HCT116 (cell line): Measurements from ENCODE around the gene GALNT2. TPM values are rescaled to one million over a fixed set of nuclear protein-coding genes. Genes with fewer than 3 reads are reported as not detected.

Experiments used
- ATAC-seq: fragments of 200-7000 bp; cut with Tn5 transposase; 2 replicates; pipeline ENCODE4 v1.9.1; 2020; ENCODE audit warnings: mild to moderate bottlenecking, moderate library complexity
- BruUV-seq: library from RNA; stranded (reverse); fragments of 400-500 nt; replicated peaks from 2 replicates; lab custom pipeline; 2021; lab: Mats Ljungman, UMichigan
- CTCF ChIA-PET: fragments of 300-600 bp; sonication (Branson Sonifier 250); formaldehyde crosslinking; loops from one replicate; lab custom pipeline; 2021; ENCODE audit warnings: antibody characterized with exemption; lab: Charles Lee
- POLR2A ChIA-PET: fragments of 300-600, 350-600 bp; sonication (Branson Sonifier 250); formaldehyde crosslinking; loops from one replicate; lab custom pipeline; 2021; ENCODE audit warnings: antibody characterized with exemption; lab: Charles Lee
- RAD21 ChIA-PET, 2 experiments: fragments of 300-600 bp; sonication (Branson Sonifier 250); formaldehyde crosslinking; loops; one replicate each; lab custom pipeline; 2023; ENCODE audit warnings: low total read pairs in 2 of 2; ENCODE audit not compliant: uncharacterized antibody in 2 of 2, unreplicated experiment in 2 of 2, low non-redundant PET in 1 of 2; lab: Charles Lee
- DNase-seq: peaks from one replicate; pipeline ENCODE4 v3.0.0-alpha.2; 2010; ENCODE audit warnings: low read depth, low spot score
- H2AFZ ChIP-seq: fragments of 200-600 bp; shearing (Covaris generic), sonication (generic); 2 replicates; pipeline ENCODE4 v1.6.1; 2017; ENCODE audit warnings: low read depth, mixed run types, mixed read lengths, antibody characterized with exemption, low read length; ENCODE audit not compliant: poor library complexity, severe bottlenecking
- H3K27ac ChIP-seq: 2 replicates; pipeline ENCODE4 v1.5.1; 2012; ENCODE audit warnings: low read depth, low read length
- H3K27me3 ChIP-seq: fragments of 200-600 bp; sonication (generic); 2 replicates; pipeline ENCODE4 v1.6.1; 2016; ENCODE audit warnings: mixed run types, low read length, mixed read lengths; ENCODE audit not compliant: insufficient read depth
- H3K36me3 ChIP-seq, 2 experiments: fragments of 200-500 bp in 1 of 2; fragments of 200-600 bp in 1 of 2; sonication (Bioruptor generic) in 1 of 2; sonication (generic) in 1 of 2; 2 replicates each; pipeline versions ENCODE4 v1.5.1 to v1.6.1; 2014 to 2016; ENCODE audit warnings: low read length in 2 of 2, inconsistent platforms in 1 of 2, mixed read lengths in 1 of 2, mixed run types in 1 of 2; ENCODE audit not compliant: insufficient read depth in 2 of 2, control insufficient read depth in 1 of 2
- H3K4me1 ChIP-seq, 2 experiments: fragments of 200-600 bp in 1 of 2; sonication (generic) in 1 of 2; 2 replicates each; pipeline versions ENCODE4 v1.5.1 to v1.6.1; 2012 to 2017; ENCODE audit warnings: low read length in 2 of 2, inconsistent platforms in 1 of 2, mild to moderate bottlenecking in 1 of 2, mixed read lengths in 1 of 2, mixed run types in 1 of 2, moderate library complexity in 1 of 2; ENCODE audit not compliant: insufficient read depth in 2 of 2, control insufficient read depth in 1 of 2
- H3K4me2 ChIP-seq: fragments of 200-600 bp; sonication (generic); 2 replicates; pipeline ENCODE4 v1.6.1; 2017; ENCODE audit warnings: mixed run types, low read length, mixed read lengths
- H3K4me3 ChIP-seq, 2 experiments: fragments of 200-600 bp in 1 of 2; sonication (generic) in 1 of 2; replicated peaks in 1 of 2; 2 replicates each; pipeline ENCODE4 v1.5.1; 2011 to 2016; ENCODE audit warnings: low read length in 2 of 2, control low read depth in 1 of 2, low read depth in 1 of 2, mild to moderate bottlenecking in 1 of 2, mixed read lengths in 1 of 2, mixed run types in 1 of 2
- H3K79me2 ChIP-seq: fragments of 200-600 bp; sonication (generic); 2 replicates; pipeline ENCODE4 v1.6.1; 2017; ENCODE audit warnings: mild to moderate bottlenecking, mixed run types, low read length, moderate library complexity, mixed read lengths; ENCODE audit not compliant: insufficient read depth
- H3K9ac ChIP-seq: fragments of 200-600 bp; sonication (generic); 2 replicates; pipeline ENCODE4 v1.6.1; 2016; ENCODE audit warnings: low read length, mixed read lengths
- H3K9me2 ChIP-seq: fragments of 200-600 bp; sonication (generic), shearing (Covaris generic); 2 replicates; pipeline ENCODE4 v1.6.1; 2017; ENCODE audit warnings: mixed run types, mild to moderate bottlenecking, moderate library complexity; ENCODE audit not compliant: insufficient read depth
- H3K9me3 ChIP-seq, 2 experiments: fragments of 200-500 bp in 1 of 2; fragments of 200-600 bp in 1 of 2; sonication (Bioruptor generic) in 1 of 2; sonication (generic) in 1 of 2; 2 replicates each; pipeline ENCODE4 v1.6.1; 2014 to 2017; ENCODE audit warnings: low read length in 2 of 2, mixed read lengths in 2 of 2, inconsistent platforms in 1 of 2, low read depth in 1 of 2, mild to moderate bottlenecking in 1 of 2, mixed run types in 1 of 2, moderate library complexity in 1 of 2; ENCODE audit not compliant: control insufficient read depth in 1 of 2, insufficient read depth in 1 of 2
- H4K20me1 ChIP-seq: fragments of 200-600 bp; sonication (generic), shearing (Covaris generic); 2 replicates; pipeline ENCODE4 v1.6.1; 2017; ENCODE audit warnings: mixed run types, mild to moderate bottlenecking, moderate library complexity; ENCODE audit not compliant: insufficient read depth
- CBX3 ChIP-seq: IDR thresholded peaks from 2 replicates; pipeline ENCODE4 v1.6.1; 2012; ENCODE audit warnings: low read depth
- CEBPB ChIP-seq: IDR thresholded peaks from 2 replicates; pipeline ENCODE4 v1.6.1; 2012; ENCODE audit warnings: low read depth
- CTCF ChIP-seq, 3 experiments: fragments of 200-600 bp in 1 of 3; sonication (generic) in 1 of 3; IDR thresholded peaks in 2 of 3; conservative IDR thresholded peaks in 1 of 3; 2 replicates each; pipeline ENCODE4 v1.5.1; 2012 to 2017; ENCODE audit warnings: low read depth in 2 of 3, low read length in 2 of 3, antibody characterized with exemption in 1 of 3, borderline replicate concordance in 1 of 3, control low read depth in 1 of 3, mild to moderate bottlenecking in 1 of 3, mixed read lengths in 1 of 3, mixed run types in 1 of 3, moderate library complexity in 1 of 3; ENCODE audit not compliant: insufficient read depth in 1 of 3
- EZH2 ChIP-seq: fragments of 200-600 bp; sonication (generic); IDR thresholded peaks from 2 replicates; pipeline ENCODE4 v1.6.1; 2017; ENCODE audit warnings: antibody characterized with exemption, mixed run types
- EZH2phosphoT487 ChIP-seq: fragments of 200-600 bp; IDR thresholded peaks from 2 replicates; pipeline ENCODE4 v1.6.1; 2018; ENCODE audit warnings: antibody characterized with exemption, borderline replicate concordance
- FOSL1 ChIP-seq: IDR thresholded peaks from 2 replicates; pipeline ENCODE4 v1.6.1; 2012; ENCODE audit warnings: low read depth
- JUND ChIP-seq: IDR thresholded peaks from 2 replicates; pipeline ENCODE4 v1.6.1; 2012
- MAX ChIP-seq: IDR thresholded peaks from 2 replicates; pipeline ENCODE4 v1.6.1; 2012
- POLR2A ChIP-seq: IDR thresholded peaks from 2 replicates; pipeline ENCODE4 v1.7.0; 2011; ENCODE audit warnings: borderline replicate concordance; ENCODE audit not compliant: insufficient read depth, insufficient read length; ENCODE audit errors: extremely low read depth
- POLR2AphosphoS5 ChIP-seq: IDR thresholded peaks from 2 replicates; pipeline ENCODE4 v1.6.1; 2011; ENCODE audit warnings: mild to moderate bottlenecking, low read depth, low read length, moderate library complexity
- RAD21 ChIP-seq: IDR thresholded peaks from 2 replicates; pipeline ENCODE4 v1.6.1; 2012; ENCODE audit warnings: low read depth, mild to moderate bottlenecking
- REST ChIP-seq: IDR thresholded peaks from 2 replicates; pipeline ENCODE4 v1.6.1; 2012; ENCODE audit warnings: low read depth
- SP1 ChIP-seq: IDR thresholded peaks from 2 replicates; pipeline ENCODE4 v1.6.1; 2012; ENCODE audit warnings: low read depth
- SRF ChIP-seq: IDR thresholded peaks from 2 replicates; pipeline ENCODE4 v1.6.1; 2012; ENCODE audit warnings: low read depth
- YY1 ChIP-seq: IDR thresholded peaks from 2 replicates; pipeline ENCODE4 v1.6.1; 2011; ENCODE audit warnings: low read length, low read depth, moderate library complexity, mild to moderate bottlenecking; ENCODE audit not compliant: insufficient replicate concordance; ENCODE audit errors: extremely low read depth
- ZFX ChIP-seq: fragments of 450-650 bp; IDR thresholded peaks from 2 replicates; pipeline ENCODE4 v1.6.1; 2017
- intact Hi-C: fragments of 100-400 bp; cut with micrococcal nuclease; formaldehyde crosslinking; loops from 2 replicates; pipeline ENCODE4 v1.10.0; 2022
- total RNA-seq: library from RNA; stranded (reverse); gene quantifications from one replicate; pipeline ENCODE4 v1.2.1, GENCODE V29; 2021; ENCODE audit not compliant: unreplicated experiment

Gene GALNT2
- total RNA-seq, 1 experiment from 2014 or later = 40.8 TPM

GRCh38 chr1:230145953-230146476 is 79.0 kb downstream of the GALNT2 start:
- no TSS peak for BruUV-seq
- Histone ChIP-seq H3K4me3 (no peak overlapping the region), H3K27me3 (no peaks in the 10 kb centered on the region)
- no peak for TF ChIP-seq SRF
- TF ChIP-seq YY1 = no peak
- no peak for TF ChIP-seq ZFX
- TF ChIP-seq RAD21 = no peak
- TF ChIP-seq, all 23 proteins: peak for 0
- Histone ChIP-seq H3K9ac (no peak overlapping the region), H3K79me2 (peaks cover 8% of the 10 kb centered on the region; the same call in 1 of the 2 replicates), H4K20me1 (no peaks in the 10 kb centered on the region), H3K9me3 (no peaks in the 10 kb centered on the region), H3K36me3 (no peaks in the 10 kb centered on the region), H3K4me2 (no peak overlapping the region), H3K9me2 (no peaks in the 10 kb centered on the region), H2AFZ (no peak overlapping the region), H3K27ac (no peak overlapping the region), H3K4me1 (no peaks in the 10 kb centered on the region)
- ATAC-seq (no peak), DNase-seq (no peak)
- ChIA-PET RAD21 (no interaction called here), POLR2A (no interaction called here), CTCF (no interaction called here)
- intact Hi-C loops = no loop called here

- ChIA-PET CTCF (no interaction called here), RAD21 (no interaction called here), POLR2A (no interaction called here)
- Histone ChIP-seq H4K20me1 (no peaks in the 10 kb centered on the region), H3K4me1 (no peaks in the 10 kb centered on the region), H3K4me2 (no peak overlapping the region), H3K27me3 (no peaks in the 10 kb centered on the region), H3K27ac (no peak overlapping the region), H3K79me2 (peaks cover 8% of the 10 kb centered on the region; the same call in 1 of the 2 replicates), H2AFZ (no peak overlapping the region), H3K9me2 (no peaks in the 10 kb centered on the region), H3K4me3 (no peak overlapping the region), H3K9ac (no peak overlapping the region), H3K9me3 (no peaks in the 10 kb centered on the region), H3K36me3 (no peaks in the 10 kb centered on the region)
- BruUV-seq = no TSS peak
- DNase-seq (no peak), ATAC-seq (no peak)
- intact Hi-C loops = no loop called here
- no peak for TF ChIP-seq CTCF (IDR thresholded peaks at IDR 0.05 in 2 of 3, conservative IDR thresholded peaks at IDR 0.05 in 1 of 3; ENCODE audit: borderline replicate concordance in 1 of 3, insufficient read depth in 1 of 3, low read depth in 2 of 3, low read length in 2 of 3)
- no peak for TF ChIP-seq POLR2AphosphoS5
- TF ChIP-seq EZH2phosphoT487 = no peak
- TF ChIP-seq MAX = no peak
- TF ChIP-seq YY1 = no peak
- no peak for TF ChIP-seq SP1
- no peak for TF ChIP-seq EZH2
- TF ChIP-seq ZFX = no peak
- TF ChIP-seq JUND = no peak
- no peak for TF ChIP-seq RAD21
- TF ChIP-seq POLR2A = no peak
- TF ChIP-seq REST = no peak
- no peak for TF ChIP-seq SRF
- no peak for TF ChIP-seq CBX3
- no peak for TF ChIP-seq FOSL1
- no peak for TF ChIP-seq CEBPB
Measured at GRCh38 chr1:230146709-230147108, 79.7 kb downstream of the GALNT2 start.
